ENCODE data around the gene HIP1. TPM values are rescaled to one million over a fixed set of nuclear protein-coding genes. Genes with fewer than 3 reads are reported as not detected.
"Not testable (repeated sequence)": the region's sequence is repeated elsewhere in the genome, so short reads cannot be mapped to it uniquely, and the experiment has no call there.

The HIP1 gene
- polyA plus RNA-seq, 1 of the 3 experiments (the other 2 are of a cell fraction): 11.3 TPM

DNA sequence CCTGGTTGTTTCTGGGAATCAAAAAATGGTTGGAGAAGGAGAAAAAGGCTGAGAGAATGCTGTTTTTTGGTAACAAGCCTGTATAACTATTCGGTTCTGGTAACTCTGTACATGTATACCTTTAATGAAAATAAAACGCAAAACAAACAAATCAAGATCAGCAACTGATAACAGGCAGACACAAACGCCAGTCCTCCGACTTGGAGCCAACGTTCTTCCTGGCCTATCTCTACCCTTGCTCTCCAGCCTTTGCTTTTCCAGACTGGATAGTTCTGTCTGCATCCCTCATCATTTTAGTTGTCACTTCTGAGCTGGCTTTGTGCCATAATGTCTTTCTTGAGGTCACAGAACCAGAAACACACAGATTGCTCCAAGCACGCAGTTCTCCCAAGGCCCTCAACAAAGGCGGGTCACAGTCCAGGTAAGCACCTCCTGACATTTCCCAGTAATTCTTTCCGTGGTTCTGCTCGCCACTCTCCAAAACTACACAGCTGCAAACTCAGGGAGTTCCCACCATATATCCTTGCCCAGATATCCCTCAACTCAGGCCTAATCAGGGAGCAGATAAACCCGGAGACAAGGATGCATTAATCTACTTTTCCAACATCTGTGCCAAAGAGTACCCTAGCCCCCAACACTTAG is 20.2 kb downstream of the HIP1 start:
- CTCF ChIA-PET: interaction anchor here (0.6 to 1.7 kb wide), 2 partner anchors 17 to 44 kb away, joined by 3 to 4 read pairs; no protein-coding TSS in a partner anchor
- WGBS (ENCODE audit: low lambda C conversion rate): 86% methylated on average over 10 of the region's 10 CpGs
- no peaks in the 10 kb centered on the region for H3K36me3 ChIP-seq (replicated peaks in 1 of 2; ENCODE audit: control insufficient read depth in 1 of 2, insufficient read depth in 2 of 2, low read length in 1 of 2)

GRCh38 chr7:75717746-75718145 is 21.0 kb downstream of the HIP1 start:
- CTCF ChIA-PET: interaction anchor here (0.6 to 1.7 kb wide), 2 partner anchors 16 to 44 kb away, joined by 3 to 4 read pairs; no protein-coding TSS in a partner anchor
- WGBS (ENCODE audit: low lambda C conversion rate): 98% methylated on average over 3 of the region's 3 CpGs
- peak overlapping the region in 1 of 2 experiments; percentile 40; a peak in 1 of 4 replicates for H3K27ac ChIP-seq (ENCODE audit: low read depth in 2 of 2, low read length in 1 of 2)

More for the DNA sequence above, 20.2 kb downstream of the HIP1 start:
- POLR2A ChIA-PET: no interaction called here
- H3K9ac ChIP-seq: no peak overlapping the region
- no peaks in the 10 kb centered on the region for H3F3A ChIP-seq (replicated peaks; ENCODE audit: insufficient read depth)
- no peaks in the 10 kb centered on the region for H3K27me3 ChIP-seq (ENCODE audit: insufficient read depth)
- TF ChIP-seq MEF2A (IDR thresholded peaks at IDR 0.05; ENCODE audit: borderline replicate concordance, low read depth): no peak
- no peak for TF ChIP-seq EP300 (IDR thresholded peaks at IDR 0.05; ENCODE audit: borderline replicate concordance in 1 of 2, low read depth in 1 of 2, low read length in 1 of 2)
- no peak for TF ChIP-seq YY1 (IDR thresholded peaks at IDR 0.05; ENCODE audit: low read depth)
- no peak for TF ChIP-seq NRF1 (IDR thresholded peaks at IDR 0.05; ENCODE audit: low read depth, low read length)
- TF ChIP-seq TEAD4 (IDR thresholded peaks at IDR 0.05; ENCODE audit: borderline replicate concordance, insufficient read depth): no peak
- TF ChIP-seq, protein P1, sequence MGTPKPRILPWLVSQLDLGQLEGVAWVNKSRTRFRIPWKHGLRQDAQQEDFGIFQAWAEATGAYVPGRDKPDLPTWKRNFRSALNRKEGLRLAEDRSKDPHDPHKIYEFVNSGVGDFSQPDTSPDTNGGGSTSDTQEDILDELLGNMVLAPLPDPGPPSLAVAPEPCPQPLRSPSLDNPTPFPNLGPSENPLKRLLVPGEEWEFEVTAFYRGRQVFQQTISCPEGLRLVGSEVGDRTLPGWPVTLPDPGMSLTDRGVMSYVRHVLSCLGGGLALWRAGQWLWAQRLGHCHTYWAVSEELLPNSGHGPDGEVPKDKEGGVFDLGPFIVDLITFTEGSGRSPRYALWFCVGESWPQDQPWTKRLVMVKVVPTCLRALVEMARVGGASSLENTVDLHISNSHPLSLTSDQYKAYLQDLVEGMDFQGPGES (IDR thresholded peaks at IDR 0.05; ENCODE audit: low read depth, low read length): no peak
- no peak for TF ChIP-seq SMC3 (IDR thresholded peaks at IDR 0.05; ENCODE audit: low read depth, low read length)
- no peak for TF ChIP-seq GABPA (IDR thresholded peaks at IDR 0.05; ENCODE audit: low read depth)
- TF ChIP-seq MXI1 (IDR thresholded peaks at IDR 0.05; ENCODE audit: low read depth, low read length): no peak
- no peak for TF ChIP-seq ELF1 (IDR thresholded peaks at IDR 0.05)
- TF ChIP-seq, protein P2, sequence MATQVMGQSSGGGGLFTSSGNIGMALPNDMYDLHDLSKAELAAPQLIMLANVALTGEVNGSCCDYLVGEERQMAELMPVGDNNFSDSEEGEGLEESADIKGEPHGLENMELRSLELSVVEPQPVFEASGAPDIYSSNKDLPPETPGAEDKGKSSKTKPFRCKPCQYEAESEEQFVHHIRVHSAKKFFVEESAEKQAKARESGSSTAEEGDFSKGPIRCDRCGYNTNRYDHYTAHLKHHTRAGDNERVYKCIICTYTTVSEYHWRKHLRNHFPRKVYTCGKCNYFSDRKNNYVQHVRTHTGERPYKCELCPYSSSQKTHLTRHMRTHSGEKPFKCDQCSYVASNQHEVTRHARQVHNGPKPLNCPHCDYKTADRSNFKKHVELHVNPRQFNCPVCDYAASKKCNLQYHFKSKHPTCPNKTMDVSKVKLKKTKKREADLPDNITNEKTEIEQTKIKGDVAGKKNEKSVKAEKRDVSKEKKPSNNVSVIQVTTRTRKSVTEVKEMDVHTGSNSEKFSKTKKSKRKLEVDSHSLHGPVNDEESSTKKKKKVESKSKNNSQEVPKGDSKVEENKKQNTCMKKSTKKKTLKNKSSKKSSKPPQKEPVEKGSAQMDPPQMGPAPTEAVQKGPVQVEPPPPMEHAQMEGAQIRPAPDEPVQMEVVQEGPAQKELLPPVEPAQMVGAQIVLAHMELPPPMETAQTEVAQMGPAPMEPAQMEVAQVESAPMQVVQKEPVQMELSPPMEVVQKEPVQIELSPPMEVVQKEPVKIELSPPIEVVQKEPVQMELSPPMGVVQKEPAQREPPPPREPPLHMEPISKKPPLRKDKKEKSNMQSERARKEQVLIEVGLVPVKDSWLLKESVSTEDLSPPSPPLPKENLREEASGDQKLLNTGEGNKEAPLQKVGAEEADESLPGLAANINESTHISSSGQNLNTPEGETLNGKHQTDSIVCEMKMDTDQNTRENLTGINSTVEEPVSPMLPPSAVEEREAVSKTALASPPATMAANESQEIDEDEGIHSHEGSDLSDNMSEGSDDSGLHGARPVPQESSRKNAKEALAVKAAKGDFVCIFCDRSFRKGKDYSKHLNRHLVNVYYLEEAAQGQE (IDR thresholded peaks at IDR 0.05; ENCODE audit: low read depth, low read length): no peak
- TF ChIP-seq NFIC (IDR thresholded peaks at IDR 0.05; ENCODE audit: borderline replicate concordance): no peak
- TF ChIP-seq POLR2AphosphoS5 (IDR thresholded peaks at IDR 0.05; ENCODE audit: low read depth, low read length): no peak
- TF ChIP-seq, protein P3, sequence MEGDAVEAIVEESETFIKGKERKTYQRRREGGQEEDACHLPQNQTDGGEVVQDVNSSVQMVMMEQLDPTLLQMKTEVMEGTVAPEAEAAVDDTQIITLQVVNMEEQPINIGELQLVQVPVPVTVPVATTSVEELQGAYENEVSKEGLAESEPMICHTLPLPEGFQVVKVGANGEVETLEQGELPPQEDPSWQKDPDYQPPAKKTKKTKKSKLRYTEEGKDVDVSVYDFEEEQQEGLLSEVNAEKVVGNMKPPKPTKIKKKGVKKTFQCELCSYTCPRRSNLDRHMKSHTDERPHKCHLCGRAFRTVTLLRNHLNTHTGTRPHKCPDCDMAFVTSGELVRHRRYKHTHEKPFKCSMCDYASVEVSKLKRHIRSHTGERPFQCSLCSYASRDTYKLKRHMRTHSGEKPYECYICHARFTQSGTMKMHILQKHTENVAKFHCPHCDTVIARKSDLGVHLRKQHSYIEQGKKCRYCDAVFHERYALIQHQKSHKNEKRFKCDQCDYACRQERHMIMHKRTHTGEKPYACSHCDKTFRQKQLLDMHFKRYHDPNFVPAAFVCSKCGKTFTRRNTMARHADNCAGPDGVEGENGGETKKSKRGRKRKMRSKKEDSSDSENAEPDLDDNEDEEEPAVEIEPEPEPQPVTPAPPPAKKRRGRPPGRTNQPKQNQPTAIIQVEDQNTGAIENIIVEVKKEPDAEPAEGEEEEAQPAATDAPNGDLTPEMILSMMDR (IDR thresholded peaks at IDR 0.05): no peak
- no peak for TF ChIP-seq RFX5 (IDR thresholded peaks at IDR 0.05; ENCODE audit: low read length)
- no peak for TF ChIP-seq GATA2 (CRISPR knock-in tag; IDR thresholded peaks at IDR 0.05)
- TF ChIP-seq FOXM1 (IDR thresholded peaks at IDR 0.05; ENCODE audit: low read depth): no peak
- no peak for TF ChIP-seq RXRA (IDR thresholded peaks at IDR 0.05; ENCODE audit: borderline replicate concordance, low read depth)
- H3K4me1 ChIP-seq (ENCODE audit: control insufficient read depth in 1 of 2, insufficient read depth in 2 of 2, low read depth in 1 of 2, low read length in 1 of 2): peaks cover 0 to 5% of the 10 kb centered on the region in 2 experiments; a peak in 2 of 4 replicates
- H3K27ac ChIP-seq (ENCODE audit: low read depth in 2 of 2, low read length in 1 of 2): no peak overlapping the region
- no peak overlapping the region for H2AFZ ChIP-seq (ENCODE audit: low read depth)
- H3K79me2 ChIP-seq (ENCODE audit: insufficient read depth): no peaks in the 10 kb centered on the region
- H4K20me1 ChIP-seq (ENCODE audit: insufficient read depth): no peaks in the 10 kb centered on the region
- no peaks in the 10 kb centered on the region for H3K9me2 ChIP-seq
- no peak for DNase-seq
- H3K9me3 ChIP-seq: no peaks in the 10 kb centered on the region
- H3K4me3 ChIP-seq (ENCODE audit: low read depth in 2 of 2, low read length in 1 of 2): no peak overlapping the region
- H3K4me2 ChIP-seq: no peak overlapping the region

More at GRCh38 chr7:75717746-75718145, 21.0 kb downstream of the HIP1 start:
- H2AFZ ChIP-seq (ENCODE audit: low read depth); H3K4me2 ChIP-seq; POLR2A ChIA-PET; H3K79me2 ChIP-seq (ENCODE audit: insufficient read depth); H3K36me3 ChIP-seq (replicated peaks in 1 of 2; ENCODE audit: control insufficient read depth in 1 of 2, insufficient read depth in 2 of 2, low read length in 1 of 2); H3K9me2 ChIP-seq; H3K9me3 ChIP-seq; H4K20me1 ChIP-seq (ENCODE audit: insufficient read depth); DNase-seq; H3F3A ChIP-seq (replicated peaks; ENCODE audit: insufficient read depth); H3K4me1 ChIP-seq (ENCODE audit: control insufficient read depth in 1 of 2, insufficient read depth in 2 of 2, low read depth in 1 of 2, low read length in 1 of 2); H3K4me3 ChIP-seq (ENCODE audit: low read depth in 2 of 2, low read length in 1 of 2); H3K27me3 ChIP-seq (ENCODE audit: insufficient read depth); H3K9ac ChIP-seq: not testable (repeated sequence)
